Activated CD8-positive, alpha-beta T cell treated with anti-CD3 and anti-CD28 coated beads for 36 hours (primary cell): ENCODE results near the gene SLIT1. TPM values are rescaled to one million over a fixed set of nuclear protein-coding genes. Genes with fewer than 3 reads are reported as not detected.

Experiments
- ATAC-seq: fragments of 200-7000 bp; cut with Tn5 transposase; one replicate; pipeline ENCODE4 v1.10.0; 2021; ENCODE audit warnings: mild to moderate bottlenecking, moderate library complexity
- CTCF ChIA-PET: fragments of 350-600 bp; sonication (Branson Sonifier 250); formaldehyde crosslinking; loops from one replicate; lab custom pipeline; 2021; ENCODE audit warnings: antibody characterized with exemption; lab: Charles Lee
- POLR2A ChIA-PET: fragments of 350-600 bp; sonication (Branson Sonifier 250); formaldehyde crosslinking; loops from one replicate; lab custom pipeline; 2021; ENCODE audit warnings: antibody characterized with exemption; lab: Charles Lee
- DNase-seq: peaks from one replicate; pipeline ENCODE4 v3.0.0-alpha.2; 2020
- H3K27ac Mint-ChIP-seq: one replicate; pipeline ENCODE4 v1.8.0; 2021; ENCODE audit warnings: mild to moderate bottlenecking, mixed read lengths
- H3K27me3 Mint-ChIP-seq: one replicate; pipeline ENCODE4 v1.8.0; 2021; ENCODE audit warnings: mixed read lengths
- H3K36me3 Mint-ChIP-seq: one replicate; pipeline ENCODE4 v1.8.0; 2021; ENCODE audit warnings: low read depth, mixed read lengths
- H3K4me1 Mint-ChIP-seq: one replicate; pipeline ENCODE4 v1.8.0; 2021; ENCODE audit warnings: low read depth, mixed read lengths
- H3K4me3 Mint-ChIP-seq: one replicate; pipeline ENCODE4 v1.8.0; 2021; ENCODE audit warnings: mild to moderate bottlenecking, moderate library complexity, mixed read lengths
- H3K9me3 Mint-ChIP-seq: one replicate; pipeline ENCODE4 v1.8.0; 2021; ENCODE audit warnings: mixed read lengths
- CTCF ChIP-seq: fragments of 200-600 bp; IDR thresholded peaks from one replicate; pipeline ENCODE4 v1.8.0; 2022; ENCODE audit warnings: antibody characterized with exemption, mild to moderate bottlenecking
- intact Hi-C: fragments of 100-400 bp; cut with micrococcal nuclease; formaldehyde crosslinking; loops from one replicate; pipeline ENCODE4 v1.10.0; 2022
- total RNA-seq, 2 experiments: library from RNA; stranded (reverse); gene quantifications; one replicate each; pipeline ENCODE4 v1.2.3, GENCODE V29; 2021

Gene SLIT1
- total RNA-seq, 2 experiments from 2014 or later = 0.34 to 1.2 TPM

- intact Hi-C loops = loop anchor here (10.0 kb wide), 1 partner anchor 376 kb away; no protein-coding TSS in a partner anchor
- no peak overlapping the region for H3K4me3 Mint-ChIP-seq
- no peaks in the 10 kb centered on the region for H3K9me3 Mint-ChIP-seq
- no peak for TF ChIP-seq CTCF
- DNase-seq (no peak), ATAC-seq (no peak)
- CTCF ChIA-PET = interaction anchor here (1.4 kb wide), 1 partner anchor 16 kb away, joined by 11 read pairs; no protein-coding TSS in a partner anchor
- POLR2A ChIA-PET = interaction anchor here (1.7 kb wide), 1 partner anchor 9 kb away, joined by 5 read pairs; no protein-coding TSS in a partner anchor
- no peaks in the 10 kb centered on the region for H3K27me3 Mint-ChIP-seq
- H3K4me1 Mint-ChIP-seq = peaks cover 16% of the 10 kb centered on the region
- no peaks in the 10 kb centered on the region for H3K36me3 Mint-ChIP-seq
- H3K27ac Mint-ChIP-seq = no peak overlapping the region
Observed at GRCh38 chr10:97020452-97021400, 165.0 kb downstream of the SLIT1 start.

GRCh38 chr10:97019213-97019844, 166.4 kb downstream of the SLIT1 start:
- TF ChIP-seq CTCF = no peak
- no peak overlapping the region for H3K27ac Mint-ChIP-seq
- H3K27me3 Mint-ChIP-seq = no peaks in the 10 kb centered on the region
- POLR2A ChIA-PET = no interaction called here
- no peak for DNase-seq
- CTCF ChIA-PET = no interaction called here
- no peaks in the 10 kb centered on the region for H3K36me3 Mint-ChIP-seq
- intact Hi-C loops = no loop called here
- ATAC-seq = no peak
- H3K4me3 Mint-ChIP-seq = no peak overlapping the region
- no peaks in the 10 kb centered on the region for H3K9me3 Mint-ChIP-seq
- H3K4me1 Mint-ChIP-seq = peaks cover 16% of the 10 kb centered on the region

GRCh38 chr10:97018251-97019212, 167.2 kb downstream of the SLIT1 start:
- H3K9me3 Mint-ChIP-seq = no peaks in the 10 kb centered on the region

GRCh38 chr10:97017474-97017903, 168.3 kb downstream of the SLIT1 start:
- CTCF ChIA-PET = interaction anchor here (1.4 to 2.4 kb wide), 3 partner anchors 8 to 106 kb away, joined by 6 to 24 read pairs (median 12); no protein-coding TSS in a partner anchor
- Mint-ChIP-seq H3K4me1 (peaks cover 11% of the 10 kb centered on the region), H3K9me3 (no peaks in the 10 kb centered on the region), H3K27me3 (no peaks in the 10 kb centered on the region), H3K4me3 (peak overlapping the region; percentile 59), H3K36me3 (no peaks in the 10 kb centered on the region), H3K27ac (peak overlapping the region; percentile 81)
- TF ChIP-seq CTCF = no peak
- POLR2A ChIA-PET = interaction anchor here (0.5 kb wide), 1 partner anchor 106 kb away, joined by 3 read pairs; no protein-coding TSS in a partner anchor
- intact Hi-C loops = no loop called here
- ATAC-seq = no peak
- DNase-seq = no peak

More at GRCh38 chr10:97018251-97019212, 167.2 kb downstream of the SLIT1 start:
- Mint-ChIP-seq H3K4me3 (no peak overlapping the region), H3K4me1 (peaks cover 11% of the 10 kb centered on the region), H3K27me3 (no peaks in the 10 kb centered on the region), H3K27ac (no peak overlapping the region), H3K36me3 (no peaks in the 10 kb centered on the region)
- no peak for TF ChIP-seq CTCF
- ATAC-seq = no peak
- CTCF ChIA-PET = no interaction called here
- POLR2A ChIA-PET = no interaction called here
- peak; percentile 5 for DNase-seq
- intact Hi-C loops = no loop called here
